ENCODE results near the gene CHEK1. TPM values are rescaled to one million over a fixed set of nuclear protein-coding genes. Genes with fewer than 3 reads are reported as not detected.
A peak's percentile ranks its signal among the peaks of the same experiment; 100 is the strongest.

The CHEK1 gene
- total RNA-seq, 4 donors from 2014 or later, result 0.94 to 3.0 (median 2.2) TPM

GRCh38 chr11:125623064-125623463, 1.9 kb upstream of the CHEK1 start:
- H3K27me3 ChIP-seq, result no peaks in the 10 kb centered on the region
- no peak overlapping the region for H3K4me3 ChIP-seq
- peak overlapping the region in 1 of 4 donors; percentile 4 for H3K27ac ChIP-seq
- TF ChIP-seq POLR2AphosphoS5 (IDR thresholded peaks at IDR 0.05) (no peak), POLR2A (IDR thresholded peaks at IDR 0.05) (no peak), EP300 (IDR thresholded peaks at IDR 0.05) (no peak), CTCF (IDR thresholded peaks at IDR 0.05) (no peak)
- no peak for ATAC-seq
- H3K36me3 ChIP-seq, result peaks cover 5 to 42% of the 10 kb centered on the region in 2 donors
- no peaks in the 10 kb centered on the region for H3K9me3 ChIP-seq
- H3K4me1 ChIP-seq, result peaks cover 3 to 37% (median 7%) of the 10 kb centered on the region in 3 donors
- 78 to 79% methylated on average over 1 of the region's 1 CpG for WGBS, 2 donors (ENCODE audit: low coverage in 1 of 2)

GRCh38 chr11:125625225-125625629, 264 bp downstream of the CHEK1 start:
- H3K27me3 ChIP-seq, result no peaks in the 10 kb centered on the region
- 0 to 5% methylated on average over 11 to 12 of the region's 20 CpGs for WGBS, 2 donors (ENCODE audit: low coverage in 1 of 2)
- no peak for TF ChIP-seq POLR2AphosphoS5 (IDR thresholded peaks at IDR 0.05)
- no peak for TF ChIP-seq EP300 (IDR thresholded peaks at IDR 0.05)
- no peak for TF ChIP-seq CTCF (IDR thresholded peaks at IDR 0.05)
- TF ChIP-seq POLR2A (IDR thresholded peaks at IDR 0.05), result no peak

GRCh38 chr11:125625630-125626287, 796 bp downstream of the CHEK1 start:
- TF ChIP-seq EP300 (IDR thresholded peaks at IDR 0.05) (no peak), CTCF (IDR thresholded peaks at IDR 0.05) (peak in 1 of 4 experiments; percentile 42), POLR2AphosphoS5 (IDR thresholded peaks at IDR 0.05) (peak; percentile 69), POLR2A (IDR thresholded peaks at IDR 0.05) (peak; percentile 46 to 51)
- peaks cover 3 to 37% (median 7%) of the 10 kb centered on the region in 3 donors for H3K4me1 ChIP-seq
- H3K9me3 ChIP-seq, result no peaks in the 10 kb centered on the region
- no peaks in the 10 kb centered on the region for H3K27me3 ChIP-seq
- H3K4me3 ChIP-seq, result peak overlapping the region; percentile 44 to 75
- peak; percentile 94 for ATAC-seq
- H3K27ac ChIP-seq, result peak overlapping the region; percentile 64 to 96 (median 95)
- peaks cover 0 to 15% of the 10 kb centered on the region in 2 donors for H3K36me3 ChIP-seq
- 0 to 2% methylated on average over 13 to 21 of the region's 51 CpGs for WGBS, 2 donors (ENCODE audit: low coverage in 1 of 2)

More at GRCh38 chr11:125625225-125625629, 264 bp downstream of the CHEK1 start:
- H3K27ac ChIP-seq, result peak overlapping the region; percentile 64 to 96 (median 95)
- H3K36me3 ChIP-seq, result peaks cover 0 to 20% of the 10 kb centered on the region in 2 donors
- peaks cover 3 to 37% (median 7%) of the 10 kb centered on the region in 3 donors for H3K4me1 ChIP-seq
- H3K4me3 ChIP-seq, result peak overlapping the region; percentile 44 to 75
- no peaks in the 10 kb centered on the region for H3K9me3 ChIP-seq
- ATAC-seq, result peak; percentile 45

GRCh38 chr11:125626288-125626950, 1.5 kb downstream of the CHEK1 start:
- peaks cover 0 to 8% of the 10 kb centered on the region in 2 donors for H3K36me3 ChIP-seq
- H3K9me3 ChIP-seq, result no peaks in the 10 kb centered on the region
- peak overlapping the region in 3 of 4 donors; percentile 95 to 96 (median 95) for H3K27ac ChIP-seq
- no peak for TF ChIP-seq POLR2A (IDR thresholded peaks at IDR 0.05)
- no peak for TF ChIP-seq CTCF (IDR thresholded peaks at IDR 0.05)
- no peak for TF ChIP-seq POLR2AphosphoS5 (IDR thresholded peaks at IDR 0.05)
- TF ChIP-seq EP300 (IDR thresholded peaks at IDR 0.05), result no peak
- H3K4me1 ChIP-seq, result peaks cover 3 to 37% (median 7%) of the 10 kb centered on the region in 3 donors
- WGBS, 2 donors (ENCODE audit: low coverage in 1 of 2), result 0 to 1% methylated on average over 7 to 9 of the region's 18 CpGs
- H3K27me3 ChIP-seq, result no peaks in the 10 kb centered on the region
- H3K4me3 ChIP-seq, result peak overlapping the region; percentile 44 to 75
- ATAC-seq, result no peak
